Measurements from ENCODE around the gene SNF8.

Gene SNF8

DNA sequence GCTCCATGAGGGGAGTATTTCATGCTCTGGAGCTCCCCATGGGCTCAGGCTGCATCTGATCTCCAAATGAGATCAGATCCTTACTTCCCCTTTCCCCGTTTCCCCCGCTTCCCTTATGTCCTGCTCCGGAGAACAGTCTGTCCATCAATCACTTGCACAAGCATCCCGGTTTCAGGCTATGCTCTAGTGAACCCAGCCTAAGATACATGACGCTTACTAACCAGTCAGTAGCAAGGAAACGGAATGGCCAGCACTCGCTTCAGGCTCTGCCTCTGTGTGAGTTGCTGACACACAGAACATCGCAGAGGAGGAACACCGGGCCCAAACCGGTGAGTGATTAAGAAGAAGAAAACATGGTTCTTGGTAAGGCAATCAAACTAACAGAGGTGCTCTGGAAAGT is 61.5 kb downstream of the SNF8 start:
- DNase-seq (ENCODE audit: low read depth), result no peak

DNA sequence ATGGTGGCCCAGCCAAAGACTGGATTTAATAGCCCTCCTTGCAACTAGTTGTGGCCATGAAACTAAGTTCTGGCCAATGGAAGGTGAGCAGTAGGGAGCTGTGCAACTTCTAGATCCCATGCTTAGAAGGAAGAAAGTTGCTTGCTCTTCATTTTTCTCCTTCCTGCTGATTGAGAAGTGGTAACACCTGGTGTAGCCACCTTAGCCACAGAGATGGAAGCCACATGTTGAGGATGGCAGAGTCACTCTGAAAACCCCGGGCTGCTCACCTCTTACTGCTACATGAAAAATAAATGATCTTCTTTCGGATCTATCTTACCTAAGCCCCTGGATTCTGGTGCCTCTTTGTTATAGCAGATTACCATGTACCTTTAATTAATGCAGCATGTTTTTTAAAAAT is 62.4 kb downstream of the SNF8 start:
- DNase-seq (ENCODE audit: low read depth), result no peak
